RPMI7951 (cell line): ENCODE results near the gene ASIP. TPM values are rescaled to one million over a fixed set of nuclear protein-coding genes. Genes with fewer than 3 reads are reported as not detected.
"Not testable (repeated sequence)": the region's sequence is repeated elsewhere in the genome, so short reads cannot be mapped to it uniquely, and the experiment has no call there.

Experiments used
- DNase-seq: peaks from one replicate; pipeline ENCODE4 v3.0.0-alpha.2; 2012; ENCODE audit warnings: low read depth
- total RNA-seq: library from RNA; depleted of rRNA; stranded (reverse); fragments of >200 nt; shearing (Covaris generic); gene quantifications from 2 replicates; pipeline ENCODE4 v1.2.3, GENCODE V29; 2014

Gene ASIP
- total RNA-seq, 1 experiment from 2014 or later = not detected

- DNase-seq = no peak
Observed at GRCh38 chr20:34285450-34285849, 44.2 kb downstream of the ASIP start.

- DNase-seq = not testable (repeated sequence)
Observed at GRCh38 chr20:34287500-34287899, 46.3 kb downstream of the ASIP start.

GRCh38 chr20:34290471-34290870, 49.2 kb downstream of the ASIP start:
- no peak for DNase-seq

GRCh38 chr20:34292496-34292895, 51.3 kb downstream of the ASIP start:
- DNase-seq = no peak

- DNase-seq = no peak
Observed at GRCh38 chr20:34293119-34293518, 51.9 kb downstream of the ASIP start.

- DNase-seq = no peak
Observed at GRCh38 chr20:34293589-34293988, 52.4 kb downstream of the ASIP start.

GRCh38 chr20:34294563-34294962, 53.3 kb downstream of the ASIP start:
- DNase-seq = no peak

- DNase-seq = no peak
Observed at GRCh38 chr20:34295284-34295683, 54.1 kb downstream of the ASIP start.

- DNase-seq = no peak
Observed at GRCh38 chr20:34296468-34296867, 55.2 kb downstream of the ASIP start.

GRCh38 chr20:34298294-34298784, 57.1 kb downstream of the ASIP start:
- not testable (repeated sequence) for DNase-seq

GRCh38 chr20:34299556-34300255, 58.5 kb downstream of the ASIP start:
- DNase-seq = no peak

GRCh38 chr20:34300256-34300806, 59.1 kb downstream of the ASIP start:
- DNase-seq = no peak

- DNase-seq = peak; percentile 19
Observed at GRCh38 chr20:34300809-34301586, 59.8 kb downstream of the ASIP start.

- no peak for DNase-seq
Observed at GRCh38 chr20:34301587-34302311, 60.5 kb downstream of the ASIP start.

GRCh38 chr20:34302312-34302722, 61.1 kb downstream of the ASIP start:
- peak; percentile 34 for DNase-seq

GRCh38 chr20:34302723-34303533, 61.7 kb downstream of the ASIP start, which contains the start of gene AHCY:
AHCY (minus strand) TSS chr20:34303355; CDS start chr20:34303270, 85 bp downstream.
- peak; percentile 98 for DNase-seq

GRCh38 chr20:34305333-34306230, 64.4 kb downstream of the ASIP start:
- no peak for DNase-seq

- no peak for DNase-seq
Observed at GRCh38 chr20:34309691-34310090, 68.5 kb downstream of the ASIP start.

GRCh38 chr20:34310481-34311117, 69.4 kb downstream of the ASIP start:
- DNase-seq = no peak
